Upper lobe of left lung (tissue), 4 donors: Measurements from ENCODE around the gene ZNF428.
"Not testable (repeated sequence)": the region's sequence is repeated elsewhere in the genome, so short reads cannot be mapped to it uniquely, and the experiment has no call there.

Experiments
- CTCF ChIP-seq, 6 experiments: fragments of 450-650 bp in 4 of 6; fragments of 200-600 bp in 2 of 6; sonication (generic) in 2 of 6; IDR thresholded peaks; one replicate each; pipeline ENCODE4 v1.5.1; 2016 to 2019; ENCODE audit warnings: antibody characterized with exemption in 6 of 6
- POLR2A ChIP-seq, 4 donors: fragments of 450-650 bp; IDR thresholded peaks; one replicate each; pipeline ENCODE4 v1.5.1; 2016 to 2017; ENCODE audit warnings: antibody characterized with exemption in 4 of 4, mild to moderate bottlenecking in 2 of 4
- POLR2AphosphoS5 ChIP-seq, 2 donors: sonication (generic); formaldehyde crosslinking; IDR thresholded peaks; one replicate each; pipeline ENCODE4 v1.5.1; 2017; ENCODE audit warnings: antibody characterized with exemption in 2 of 2

- not testable (repeated sequence) for TF ChIP-seq CTCF, POLR2AphosphoS5, POLR2A (IDR thresholded peaks at IDR 0.05)
Measured at GRCh38 chr19:43600326-43600725, 19.1 kb downstream of the ZNF428 start.
